HL-60 (cell line): ENCODE measurements around the gene FLG2.

Experiments
- CTCF ChIP-seq: IDR thresholded peaks from one replicate; pipeline ENCODE4 v1.5.1; 2011; ENCODE audit warnings: low read length, control low read depth, inconsistent platforms; ENCODE audit not compliant: insufficient read depth
- POLR2AphosphoS5 ChIP-seq: IDR thresholded peaks from 2 replicates; pipeline ENCODE4 v1.6.1; 2012; ENCODE audit warnings: low read depth
- SPI1 ChIP-seq: IDR thresholded peaks from 2 replicates; pipeline ENCODE4 v1.6.1; 2012; ENCODE audit warnings: low read depth, mild to moderate bottlenecking, borderline replicate concordance

GRCh38 chr1:152349611-152350010 lies 10.2 kb downstream of the FLG2 start:
- TF ChIP-seq CTCF (no peak), SPI1 (no peak), POLR2AphosphoS5 (no peak)
